ENCODE measurements around the gene KCNMA1. TPM values are rescaled to one million over a fixed set of nuclear protein-coding genes. Genes with fewer than 3 reads are reported as not detected.

The KCNMA1 gene
- total and polyA plus RNA-seq, 8 donors: 0.92 to 155 (median 54.3) TPM

- no peak for DNase-seq
- TF ChIP-seq POLR2A (IDR thresholded peaks at IDR 0.05) (no peak), EP300 (IDR thresholded peaks at IDR 0.05) (no peak), POLR2AphosphoS5 (IDR thresholded peaks at IDR 0.05) (no peak)
- TF ChIP-seq, protein P1, sequence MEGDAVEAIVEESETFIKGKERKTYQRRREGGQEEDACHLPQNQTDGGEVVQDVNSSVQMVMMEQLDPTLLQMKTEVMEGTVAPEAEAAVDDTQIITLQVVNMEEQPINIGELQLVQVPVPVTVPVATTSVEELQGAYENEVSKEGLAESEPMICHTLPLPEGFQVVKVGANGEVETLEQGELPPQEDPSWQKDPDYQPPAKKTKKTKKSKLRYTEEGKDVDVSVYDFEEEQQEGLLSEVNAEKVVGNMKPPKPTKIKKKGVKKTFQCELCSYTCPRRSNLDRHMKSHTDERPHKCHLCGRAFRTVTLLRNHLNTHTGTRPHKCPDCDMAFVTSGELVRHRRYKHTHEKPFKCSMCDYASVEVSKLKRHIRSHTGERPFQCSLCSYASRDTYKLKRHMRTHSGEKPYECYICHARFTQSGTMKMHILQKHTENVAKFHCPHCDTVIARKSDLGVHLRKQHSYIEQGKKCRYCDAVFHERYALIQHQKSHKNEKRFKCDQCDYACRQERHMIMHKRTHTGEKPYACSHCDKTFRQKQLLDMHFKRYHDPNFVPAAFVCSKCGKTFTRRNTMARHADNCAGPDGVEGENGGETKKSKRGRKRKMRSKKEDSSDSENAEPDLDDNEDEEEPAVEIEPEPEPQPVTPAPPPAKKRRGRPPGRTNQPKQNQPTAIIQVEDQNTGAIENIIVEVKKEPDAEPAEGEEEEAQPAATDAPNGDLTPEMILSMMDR (IDR thresholded peaks at IDR 0.05): no peak
- WGBS, 5 donors: 89 to 97% (median 93%) methylated on average over 1 of the region's 1 CpG
- intact Hi-C loops (cut with DNase I; ENCODE audit: low total_unique reads): no loop called here
- no peak overlapping the region for H3K4me3 ChIP-seq
- no peak overlapping the region for H3K27ac ChIP-seq
- peaks cover 0 to 10% (median 3%) of the 10 kb centered on the region in 4 donors for H3K4me1 ChIP-seq
- no peaks in the 10 kb centered on the region for H3K27me3 ChIP-seq
- H3K9me3 ChIP-seq: peaks cover 0 to 7% (median 0%) of the 10 kb centered on the region in 4 donors
- no peaks in the 10 kb centered on the region for H3K36me3 ChIP-seq
These were observed 93.0 kb downstream of the KCNMA1 start for GRCh38 chr10:77544617-77545016.

- no peak overlapping the region for H3K27ac ChIP-seq
- H3K27me3 ChIP-seq: no peaks in the 10 kb centered on the region
- intact Hi-C loops (cut with DNase I; ENCODE audit: low total_unique reads): no loop called here
- TF ChIP-seq POLR2AphosphoS5 (IDR thresholded peaks at IDR 0.05) (no peak), EP300 (IDR thresholded peaks at IDR 0.05) (no peak), POLR2A (IDR thresholded peaks at IDR 0.05) (no peak)
- TF ChIP-seq, protein P1 (IDR thresholded peaks at IDR 0.05): no peak
- no peaks in the 10 kb centered on the region for H3K36me3 ChIP-seq
- DNase-seq: no peak
- H3K9me3 ChIP-seq: peaks cover 0 to 7% (median 0%) of the 10 kb centered on the region in 4 donors
- no peak overlapping the region for H3K4me3 ChIP-seq
- peaks cover 0 to 13% (median 6%) of the 10 kb centered on the region in 4 donors for H3K4me1 ChIP-seq
- 73 to 89% (median 84%) methylated on average over 2 of the region's 2 CpGs for WGBS, 5 donors
These were observed 94.8 kb downstream of the KCNMA1 start for GRCh38 chr10:77542710-77543259.

GRCh38 chr10:77541944-77542343 lies 95.7 kb downstream of the KCNMA1 start:
- no peak for DNase-seq
- intact Hi-C loops (cut with DNase I; ENCODE audit: low total_unique reads): no loop called here
- peaks cover 0 to 7% (median 0%) of the 10 kb centered on the region in 4 donors for H3K9me3 ChIP-seq

GRCh38 chr10:77541247-77541646 lies 96.4 kb downstream of the KCNMA1 start:
- intact Hi-C loops (cut with DNase I; ENCODE audit: low total_unique reads): no loop called here
- Histone ChIP-seq H3K36me3 (no peaks in the 10 kb centered on the region), H3K27ac (no peak overlapping the region), H3K4me1 (peaks cover 0 to 18% (median 6%) of the 10 kb centered on the region in 4 donors), H3K4me3 (no peak overlapping the region), H3K27me3 (no peaks in the 10 kb centered on the region), H3K9me3 (peaks cover 0 to 7% (median 0%) of the 10 kb centered on the region in 4 donors)
- TF ChIP-seq, protein P1 (IDR thresholded peaks at IDR 0.05): no peak
- TF ChIP-seq POLR2AphosphoS5 (IDR thresholded peaks at IDR 0.05) (no peak), EP300 (IDR thresholded peaks at IDR 0.05) (no peak), POLR2A (IDR thresholded peaks at IDR 0.05) (no peak)
- no peak for DNase-seq
- 83 to 97% (median 91%) methylated on average over 1 of the region's 1 CpG for WGBS, 5 donors

More at GRCh38 chr10:77541944-77542343, 95.7 kb downstream of the KCNMA1 start:
- H3K27ac ChIP-seq: no peak overlapping the region
- H3K4me3 ChIP-seq: no peak overlapping the region
- TF ChIP-seq POLR2A (IDR thresholded peaks at IDR 0.05): no peak
- TF ChIP-seq POLR2AphosphoS5 (IDR thresholded peaks at IDR 0.05): no peak
- TF ChIP-seq EP300 (IDR thresholded peaks at IDR 0.05): no peak
- TF ChIP-seq, protein P1 (IDR thresholded peaks at IDR 0.05): no peak
- H3K36me3 ChIP-seq: no peaks in the 10 kb centered on the region
- no peaks in the 10 kb centered on the region for H3K27me3 ChIP-seq
- peaks cover 0 to 18% (median 6%) of the 10 kb centered on the region in 4 donors for H3K4me1 ChIP-seq
